Ovary (tissue), 3 donors: ENCODE data around the gene ZNF124.

Source experiments
- CTCF ChIP-seq, 3 donors: fragments of 450-650 bp in 2 of 3; fragments of 200-600 bp in 1 of 3; IDR thresholded peaks; one replicate each; pipeline versions ENCODE4 v1.5.1 to v1.8.0; 2016 to 2022; ENCODE audit warnings: antibody characterized with exemption in 3 of 3, mild to moderate bottlenecking in 1 of 3
- POLR2A ChIP-seq: fragments of 450-650 bp; IDR thresholded peaks from one replicate; pipeline ENCODE4 v1.6.1; 2017; ENCODE audit warnings: antibody characterized with exemption, mild to moderate bottlenecking, moderate library complexity
- donor health status: DM: no; HTN: no; CAD: no.

GRCh38 chr1:247189981-247190798 is 18.4 kb upstream of the ZNF124 start:
- TF ChIP-seq CTCF (IDR thresholded peaks at IDR 0.05) (no peak), POLR2A (no peak)
